ENCODE data around the gene EGFR. TPM values are rescaled to one million over a fixed set of nuclear protein-coding genes. Genes with fewer than 3 reads are reported as not detected.

EGFR gene
- total RNA-seq, 1 experiment from 2014 or later = 448 TPM

DNA sequence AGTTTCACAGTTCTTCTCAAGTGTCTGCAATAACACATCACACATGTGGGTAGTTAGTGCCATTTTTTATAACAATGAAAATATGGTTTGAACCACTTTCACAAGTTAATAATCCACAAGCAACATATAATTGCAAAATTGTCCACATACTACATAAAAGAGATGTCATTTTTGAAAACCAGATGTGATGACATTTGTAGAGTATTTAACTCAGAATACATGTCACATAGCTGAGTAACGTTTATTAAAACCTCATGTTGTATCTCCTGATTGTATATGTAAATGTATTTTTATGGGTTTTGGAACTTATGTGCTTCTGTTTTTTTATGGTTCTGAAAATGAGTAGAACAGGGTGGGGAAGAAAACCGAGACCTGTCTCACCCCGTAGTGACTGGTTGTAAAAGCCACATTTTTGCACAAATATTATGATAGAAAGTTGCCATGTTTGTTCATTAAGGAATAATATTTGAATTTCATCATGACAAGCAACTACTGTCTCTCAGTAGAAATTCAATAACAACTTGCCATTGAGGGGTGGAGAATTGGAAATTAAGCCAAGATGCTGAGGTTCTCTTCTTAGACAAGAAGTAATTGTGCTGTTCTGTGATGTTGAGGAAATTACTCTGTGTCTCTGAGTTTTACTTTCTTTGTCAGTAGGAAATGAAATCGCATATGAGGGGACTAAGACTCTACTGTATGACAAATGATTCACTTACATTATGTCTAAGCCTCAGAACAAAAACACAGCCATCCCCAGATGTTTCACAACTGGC, 29.2 kb upstream of the EGFR start:
- no peak for DNase-seq (ENCODE audit: unreplicated experiment)
- intact Hi-C loops (cut with micrococcal nuclease) = no loop called here
- no peaks in the 10 kb centered on the region for H3K9me3 Mint-ChIP-seq (ENCODE audit: unreplicated experiment)
- no peaks in the 10 kb centered on the region for H3K27me3 Mint-ChIP-seq (ENCODE audit: insufficient read depth, unreplicated experiment)
- no peak for TF ChIP-seq CTCF (IDR thresholded peaks at IDR 0.05; ENCODE audit: unreplicated experiment)
- no peaks in the 10 kb centered on the region for H3K36me3 Mint-ChIP-seq (ENCODE audit: insufficient read depth, unreplicated experiment)
- CTCF ChIA-PET = interaction anchor here (0.6 to 1.0 kb wide), 3 partner anchors 8 to 112 kb away, joined by 3 to 6 read pairs (median 5); no protein-coding TSS in a partner anchor
- no peak overlapping the region for H3K27ac Mint-ChIP-seq (ENCODE audit: low read depth, unreplicated experiment)
- no TSS peak for BruUV-seq (replicated peaks)
- peaks cover 16% of the 10 kb centered on the region for H3K4me1 Mint-ChIP-seq (ENCODE audit: insufficient read depth, unreplicated experiment)
- H3K4me3 Mint-ChIP-seq (ENCODE audit: unreplicated experiment) = no peak overlapping the region
- POLR2A ChIA-PET = interaction anchor here (1.5 to 1.7 kb wide), 2 partner anchors 22 to 31 kb away, joined by 4 to 6 read pairs; no protein-coding TSS in a partner anchor

DNA sequence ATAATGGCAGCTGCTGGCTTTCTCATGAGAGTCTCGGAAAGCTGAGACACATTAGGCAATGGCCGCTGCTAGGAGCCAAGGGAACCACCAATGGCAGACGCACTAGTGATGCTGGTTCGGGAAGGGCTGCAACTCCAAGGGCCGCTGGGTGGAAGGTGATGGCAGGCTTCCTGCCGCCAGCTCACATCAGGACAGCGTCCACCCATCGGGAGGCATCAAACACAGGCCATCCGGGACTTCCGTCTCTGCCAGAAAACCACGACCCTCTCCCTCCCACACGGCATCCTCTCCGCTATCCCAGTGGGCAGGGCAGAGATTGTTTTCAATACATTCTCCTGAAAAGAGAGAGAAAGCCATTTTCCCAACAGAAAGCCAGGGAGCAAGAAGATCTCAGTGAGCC, 27.5 kb upstream of the EGFR start:
- no peak for TF ChIP-seq CTCF (IDR thresholded peaks at IDR 0.05; ENCODE audit: unreplicated experiment)
- no peak overlapping the region for H3K27ac Mint-ChIP-seq (ENCODE audit: low read depth, unreplicated experiment)
- no peak overlapping the region for H3K4me3 Mint-ChIP-seq (ENCODE audit: unreplicated experiment)
- no peaks in the 10 kb centered on the region for H3K27me3 Mint-ChIP-seq (ENCODE audit: insufficient read depth, unreplicated experiment)
- H3K4me1 Mint-ChIP-seq (ENCODE audit: insufficient read depth, unreplicated experiment) = peaks cover 16% of the 10 kb centered on the region
- no peaks in the 10 kb centered on the region for H3K36me3 Mint-ChIP-seq (ENCODE audit: insufficient read depth, unreplicated experiment)
- DNase-seq (ENCODE audit: unreplicated experiment) = no peak
- CTCF ChIA-PET = no interaction called here
- POLR2A ChIA-PET = interaction anchor here (0.6 to 1.2 kb wide), 2 partner anchors 25 to 28 kb away, joined by 3 to 8 read pairs; partner anchors contain the start of gene EGFR
- no peaks in the 10 kb centered on the region for H3K9me3 Mint-ChIP-seq (ENCODE audit: unreplicated experiment)
- no TSS peak for BruUV-seq (replicated peaks)
- intact Hi-C loops (cut with micrococcal nuclease) = no loop called here

GRCh38 chr7:54992871-54993475, 25.8 kb upstream of the EGFR start:
- H3K36me3 Mint-ChIP-seq (ENCODE audit: insufficient read depth, unreplicated experiment) = no peaks in the 10 kb centered on the region
- no peak for TF ChIP-seq CTCF (IDR thresholded peaks at IDR 0.05; ENCODE audit: unreplicated experiment)
- DNase-seq (ENCODE audit: unreplicated experiment) = peak; percentile 28
- CTCF ChIA-PET = interaction anchor here (0.8 to 1.6 kb wide), 3 partner anchors 14 to 154 kb away, joined by 3 to 6 read pairs (median 4); no protein-coding TSS in a partner anchor
- no TSS peak for BruUV-seq (replicated peaks)
- H3K27me3 Mint-ChIP-seq (ENCODE audit: insufficient read depth, unreplicated experiment) = no peaks in the 10 kb centered on the region
- intact Hi-C loops (cut with micrococcal nuclease) = no loop called here
- peaks cover 22% of the 10 kb centered on the region for H3K4me1 Mint-ChIP-seq (ENCODE audit: insufficient read depth, unreplicated experiment)
- no peak overlapping the region for H3K27ac Mint-ChIP-seq (ENCODE audit: low read depth, unreplicated experiment)
- POLR2A ChIA-PET = interaction anchor here (0.8 to 7.3 kb wide), 3 partner anchors 15 to 115 kb away, joined by 3 to 75 read pairs (median 3); partner anchors contain the start of gene EGFR
- no peak overlapping the region for H3K4me3 Mint-ChIP-seq (ENCODE audit: unreplicated experiment)
- H3K9me3 Mint-ChIP-seq (ENCODE audit: unreplicated experiment) = no peaks in the 10 kb centered on the region

- no TSS peak for BruUV-seq (replicated peaks)
- Mint-ChIP-seq H3K27ac (ENCODE audit: low read depth, unreplicated experiment) (peak overlapping the region; percentile 90), H3K27me3 (ENCODE audit: insufficient read depth, unreplicated experiment) (no peaks in the 10 kb centered on the region), H3K9me3 (ENCODE audit: unreplicated experiment) (no peaks in the 10 kb centered on the region), H3K4me1 (ENCODE audit: insufficient read depth, unreplicated experiment) (peaks cover 22% of the 10 kb centered on the region), H3K4me3 (ENCODE audit: unreplicated experiment) (no peak overlapping the region), H3K36me3 (ENCODE audit: insufficient read depth, unreplicated experiment) (no peaks in the 10 kb centered on the region)
- intact Hi-C loops (cut with micrococcal nuclease) = loop anchor here (2.0 kb wide), 1 partner anchor 28 kb away; no protein-coding TSS in a partner anchor
- POLR2A ChIA-PET = interaction anchor here (0.6 to 7.3 kb wide), 10 partner anchors 10 to 62 kb away, joined by 3 to 75 read pairs (median 3); partner anchors contain the start of gene EGFR
- DNase-seq (ENCODE audit: unreplicated experiment) = no peak
- TF ChIP-seq CTCF (IDR thresholded peaks at IDR 0.05; ENCODE audit: unreplicated experiment) = no peak
- CTCF ChIA-PET = interaction anchor here (0.6 to 1.1 kb wide), 8 partner anchors 20 to 986 kb away, joined by 3 to 5 read pairs (median 3); partner anchors contain the start of gene EGFR
Observed at GRCh38 chr7:54995166-54995565, 23.7 kb upstream of the EGFR start.
